ENCODE data around the gene SLFNL1.

Gene SLFNL1

DNA sequence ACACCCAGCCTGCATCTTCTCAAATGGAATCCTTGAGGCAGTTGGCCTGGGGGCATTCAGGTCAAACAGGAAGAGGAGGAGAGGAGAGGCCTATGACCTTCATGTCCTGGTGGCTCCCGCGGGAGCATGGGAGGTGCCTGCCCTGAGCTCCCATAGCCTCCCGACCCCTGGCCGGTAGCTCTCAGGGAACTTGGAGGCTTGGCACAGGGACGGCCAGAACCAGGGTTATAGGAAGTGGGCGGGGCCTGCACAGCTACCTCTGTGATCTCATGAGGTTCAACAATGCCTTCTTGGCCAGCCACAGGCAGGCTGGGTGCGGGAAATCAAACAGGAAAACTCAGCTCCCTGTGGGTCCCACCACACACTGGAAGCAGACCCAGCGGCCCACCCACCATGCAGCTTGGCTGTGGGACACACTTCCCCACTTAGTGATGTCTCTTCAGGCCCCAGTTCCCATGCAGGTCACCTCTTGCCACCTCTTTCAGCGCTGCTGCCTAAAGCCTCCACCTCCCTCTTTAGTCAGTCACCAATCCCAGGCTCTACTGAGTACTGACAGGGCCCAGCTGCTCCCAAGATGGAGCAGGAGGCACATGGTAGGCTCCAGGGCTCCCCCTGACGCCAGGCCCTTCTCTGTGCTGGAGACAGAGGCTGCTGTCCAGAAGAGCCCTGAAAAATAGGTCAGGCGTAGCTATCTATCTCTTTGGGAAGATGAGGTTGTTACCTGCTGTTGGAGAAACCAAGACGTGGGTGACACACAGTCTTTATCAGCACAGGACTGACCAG, at the start of gene SLFNL1:
Gene SLFNL1, minus strand, starts transcription at position 200 of the 783 bp plus-strand sequence. CDS start 1,065 bp downstream, outside the sequence.
- FAIRE-seq: no peak

DNA sequence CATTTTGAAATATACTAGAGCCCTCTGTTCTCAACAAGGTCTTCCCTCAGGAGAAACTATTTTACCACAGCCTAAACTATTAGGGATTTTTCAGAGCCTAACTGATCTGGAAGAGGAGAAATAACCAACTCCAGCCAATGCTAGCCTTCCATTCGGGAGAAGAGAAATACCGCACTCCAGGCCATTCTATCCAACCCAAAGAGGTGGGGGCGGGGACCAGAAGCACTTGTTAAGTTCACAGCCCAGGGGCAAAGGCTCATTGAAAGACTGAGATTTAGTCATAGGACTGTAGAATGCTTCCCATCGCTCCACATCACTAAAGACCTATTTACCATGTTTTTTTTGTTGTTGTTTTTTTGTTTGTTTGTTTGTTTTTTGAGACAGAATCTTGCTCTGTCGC, 35.4 kb upstream of the SLFNL1 start:
- no peak for FAIRE-seq

GRCh38 chr1:41053316-41053715, 31.8 kb upstream of the SLFNL1 start:
- FAIRE-seq: no peak

DNA sequence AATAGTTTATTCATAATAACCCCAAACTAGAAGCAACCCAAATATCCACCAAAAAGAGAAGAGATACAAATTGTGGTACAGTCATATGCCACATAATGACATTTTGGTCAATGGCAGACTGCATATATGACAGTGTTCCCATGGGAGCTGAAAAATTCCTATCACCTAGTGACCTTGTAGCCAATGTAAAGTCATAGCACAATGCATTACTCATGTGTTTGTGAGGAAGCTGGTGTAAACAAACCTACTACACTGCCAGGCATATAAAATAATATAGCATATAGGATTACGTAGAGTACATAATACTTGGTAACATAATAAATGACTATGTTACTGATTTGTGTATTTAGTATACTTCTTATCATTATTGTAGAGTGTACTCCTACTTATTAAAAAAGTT, 29.5 kb upstream of the SLFNL1 start:
- no peak for FAIRE-seq

GRCh38 chr1:41048540-41048939, 27.0 kb upstream of the SLFNL1 start:
- no peak for FAIRE-seq

- no peak for FAIRE-seq
These were observed 24.8 kb upstream of the SLFNL1 start for GRCh38 chr1:41046347-41046775.

- no peak for FAIRE-seq
These were observed 24.2 kb upstream of the SLFNL1 start for GRCh38 chr1:41045740-41046139.

- FAIRE-seq: no peak
These were observed 22.7 kb upstream of the SLFNL1 start for GRCh38 chr1:41044187-41044586.

GRCh38 chr1:41041614-41042270, 20.2 kb upstream of the SLFNL1 start:
- no peak for FAIRE-seq

- FAIRE-seq: no peak
These were observed 16.6 kb upstream of the SLFNL1 start for GRCh38 chr1:41038110-41038509.

DNA sequence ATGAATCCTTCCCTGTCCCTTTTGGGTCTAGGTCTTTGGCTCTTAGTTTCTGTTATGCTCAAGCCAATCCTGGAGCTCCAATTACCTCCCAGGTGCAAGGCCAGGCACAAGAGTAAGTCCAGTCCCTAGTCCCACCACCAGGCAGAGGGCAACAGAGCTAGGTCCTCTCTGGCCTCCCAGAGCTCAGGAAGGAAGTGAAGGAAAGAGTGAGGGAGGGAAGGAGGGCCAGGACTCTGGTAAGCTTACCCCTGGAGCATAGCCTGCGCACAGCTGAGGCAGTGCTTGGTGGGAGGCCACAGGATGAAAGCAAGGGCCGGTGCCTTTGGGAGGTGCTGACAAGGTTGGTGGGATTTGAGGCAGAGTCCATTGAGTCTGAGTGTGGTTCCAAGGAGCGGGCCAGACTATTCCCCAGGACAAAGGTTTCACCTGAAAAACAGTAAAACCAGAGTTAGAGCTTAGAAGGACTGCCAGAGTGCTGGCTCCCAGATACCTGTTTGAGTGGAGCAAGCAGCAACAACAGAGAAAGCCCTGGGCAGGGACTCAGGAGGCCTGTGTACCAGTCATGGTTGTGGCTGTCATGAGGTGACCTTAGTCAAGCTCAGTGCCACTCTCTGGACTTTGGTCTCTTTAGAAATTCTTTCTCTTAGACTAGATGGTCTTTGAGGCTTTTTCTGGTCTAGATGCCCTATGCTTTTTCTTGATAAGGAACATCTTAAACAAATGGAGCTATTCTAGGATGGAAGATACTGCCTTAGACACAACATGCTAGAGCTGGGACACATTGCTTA, 15.8 kb upstream of the SLFNL1 start:
- no peak for FAIRE-seq

DNA sequence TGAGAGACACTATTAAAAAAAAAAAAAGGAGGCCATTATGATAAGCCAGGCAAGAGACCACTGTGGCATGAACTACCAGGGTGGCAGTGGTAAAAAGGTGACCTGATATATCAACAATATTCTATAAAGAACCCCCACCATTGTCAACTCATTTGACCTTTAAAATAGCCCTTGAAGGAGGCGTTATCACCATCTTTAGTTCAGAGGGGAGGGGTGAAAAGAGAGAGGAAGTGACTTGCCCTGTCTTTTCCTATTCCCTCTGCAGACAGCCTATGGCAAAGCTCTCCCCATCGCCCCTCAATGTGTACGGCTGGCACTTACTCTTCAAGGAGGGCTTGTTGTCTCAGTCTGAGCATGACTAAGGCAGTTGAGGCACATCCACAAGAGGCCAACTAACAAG, 11.7 kb upstream of the SLFNL1 start:
- FAIRE-seq: no peak

DNA sequence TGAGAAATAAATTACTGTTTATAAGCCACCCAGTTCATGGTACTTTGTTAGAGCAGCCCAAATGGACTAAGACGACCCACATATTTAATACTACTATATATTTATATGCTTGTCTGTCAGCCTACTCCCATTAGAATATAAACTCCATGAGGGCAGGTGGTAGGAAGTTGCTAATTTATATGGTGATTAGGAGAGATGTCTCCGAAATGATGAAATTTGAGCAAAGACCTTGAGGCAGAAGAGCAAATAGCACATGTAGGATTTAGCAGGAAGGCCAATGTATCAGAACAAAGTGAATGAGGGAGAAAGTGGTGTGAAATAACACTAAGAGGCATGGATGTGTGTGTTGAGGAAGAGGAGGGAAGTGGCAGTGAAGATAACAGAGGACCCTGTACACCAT, 10.6 kb upstream of the SLFNL1 start:
- FAIRE-seq: no peak

DNA sequence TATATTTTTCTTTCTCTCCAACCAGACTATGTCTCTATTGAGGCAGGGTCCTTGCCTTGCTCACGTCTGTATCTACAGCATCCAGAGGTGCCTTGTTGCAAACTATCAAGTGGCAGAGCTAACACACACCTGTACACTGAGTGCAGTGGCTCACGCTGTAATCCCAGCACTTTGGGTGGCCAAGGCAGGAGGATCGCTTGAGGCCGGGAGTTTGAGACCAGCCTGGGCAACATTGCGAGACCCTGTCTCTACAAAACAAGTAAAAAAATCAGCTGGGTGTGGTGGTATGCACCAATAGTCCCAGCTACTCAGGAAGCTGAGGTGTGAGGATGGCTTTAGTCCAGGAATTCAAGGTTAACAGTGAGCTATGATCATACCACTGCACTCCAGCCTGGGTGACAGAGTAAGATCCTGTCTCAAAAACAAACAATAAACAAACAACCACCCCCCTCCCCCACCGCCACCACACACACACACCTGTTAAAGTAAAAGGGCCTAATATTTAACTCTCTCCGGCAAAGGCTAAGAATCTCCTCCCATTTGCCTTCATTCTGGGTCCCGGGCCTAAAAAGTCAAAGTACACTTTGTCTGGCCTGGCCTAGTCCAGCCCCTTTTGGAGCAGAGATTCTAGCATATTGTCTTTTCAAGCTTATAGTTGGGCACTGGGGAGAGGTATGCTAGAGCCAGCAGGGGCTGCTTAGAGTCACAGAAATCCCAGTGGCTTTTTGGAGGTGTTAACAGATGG, 9.5 kb upstream of the SLFNL1 start:
- no peak for FAIRE-seq

DNA sequence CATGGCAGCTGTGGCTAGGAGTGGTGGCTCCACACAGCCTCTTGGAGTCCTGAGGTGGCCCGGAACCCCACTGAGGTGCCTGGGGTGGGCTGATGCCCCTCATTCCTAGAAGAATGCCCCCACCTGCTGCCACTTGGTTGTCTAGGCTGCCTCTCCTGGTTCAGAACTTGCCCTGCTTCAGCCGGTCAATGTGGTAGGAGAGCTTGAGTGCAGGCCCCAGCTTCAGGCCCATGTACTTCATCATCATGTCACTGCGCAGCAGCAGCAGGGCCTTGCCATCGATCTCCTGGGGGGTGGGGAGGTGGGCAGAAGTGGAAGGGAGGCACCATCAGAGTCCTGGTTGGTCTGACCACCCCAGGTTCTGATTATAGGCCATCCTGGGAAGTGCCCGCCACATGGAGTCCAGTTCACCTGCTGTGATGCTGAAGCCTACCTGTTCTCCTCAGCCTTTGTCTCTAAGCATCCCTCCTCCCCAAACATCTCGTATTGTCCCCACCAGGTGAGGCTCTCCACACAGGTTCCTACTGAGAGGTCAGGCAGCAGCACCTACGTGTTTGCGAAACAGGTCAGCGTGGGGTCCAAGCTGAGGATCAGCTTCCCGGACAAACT, 6.6 kb upstream of the SLFNL1 start:
- no peak for FAIRE-seq

- no peak for FAIRE-seq
These were observed 4.7 kb upstream of the SLFNL1 start for GRCh38 chr1:41025979-41026819.

DNA sequence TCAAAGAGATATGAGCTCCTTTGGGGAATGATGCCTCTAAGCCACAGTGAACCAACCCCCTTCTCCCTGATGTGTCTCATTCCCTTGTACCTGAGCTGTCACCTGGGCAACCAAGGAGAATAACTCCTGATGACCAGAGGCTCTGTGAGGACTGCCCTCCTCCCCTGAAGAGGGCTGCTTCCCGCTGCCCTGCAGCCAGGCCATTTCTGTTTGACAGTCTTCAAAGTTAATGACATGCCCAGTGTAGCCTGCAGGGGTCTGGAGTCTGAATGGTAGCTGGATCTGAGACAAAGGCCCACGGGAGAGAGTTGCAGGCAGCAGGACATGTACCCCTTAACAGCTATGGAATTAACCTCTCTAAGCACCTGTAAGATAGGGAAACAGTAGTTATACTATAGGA, 3.4 kb upstream of the SLFNL1 start:
- FAIRE-seq: no peak

DNA sequence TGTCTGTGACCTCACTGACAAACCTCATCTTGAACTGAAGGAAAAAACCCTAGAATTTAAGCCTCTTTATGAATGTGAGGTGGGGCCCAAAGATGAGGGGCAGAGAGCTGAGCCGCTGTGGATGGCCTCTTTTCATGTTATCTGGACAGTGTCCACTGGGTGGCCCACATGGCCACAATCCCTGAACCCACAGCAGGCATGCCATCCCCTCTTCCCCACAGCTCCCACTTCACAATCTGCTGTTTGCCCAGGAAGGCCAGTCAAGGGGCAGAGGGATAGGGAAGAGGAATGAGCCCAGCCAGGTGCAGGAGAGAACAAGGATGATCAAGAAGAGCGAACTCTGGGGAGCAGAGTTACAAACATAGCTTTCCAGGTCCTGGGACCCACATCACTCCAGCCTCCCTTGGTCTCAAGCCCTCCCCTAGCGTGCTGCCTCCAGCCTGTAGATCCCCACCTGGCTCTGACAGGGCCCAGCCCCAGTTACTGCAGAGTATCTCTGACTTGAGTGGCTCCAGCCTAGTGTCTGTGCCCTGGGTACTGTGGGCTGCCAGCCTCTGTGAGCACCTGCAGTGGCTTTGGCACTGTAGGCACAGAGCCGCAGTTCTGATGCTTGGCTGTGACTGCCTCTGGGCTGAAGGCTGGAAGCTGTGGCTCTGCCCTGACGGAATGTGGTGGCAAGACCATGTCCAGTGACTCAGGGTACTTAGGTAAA, 1.9 kb upstream of the SLFNL1 start:
- FAIRE-seq: no peak

- FAIRE-seq: no peak
These were observed 899 bp upstream of the SLFNL1 start for GRCh38 chr1:41022424-41022823.

GRCh38 chr1:41020654-41021053, 871 bp downstream of the SLFNL1 start:
- FAIRE-seq: no peak

GRCh38 chr1:41020109-41020576, 1.4 kb downstream of the SLFNL1 start:
- FAIRE-seq: no peak

Measured in colon (tissue), 2 donors.